HG02970 (cell line): ENCODE measurements around the gene NUDT11.
"Not testable (repeated sequence)": the region's sequence is repeated elsewhere in the genome, so short reads cannot be mapped to it uniquely, and the experiment has no call there.

Experiments used
- ATAC-seq: cut with Tn5 transposase; IDR thresholded peaks from one replicate; pipeline ENCODE4 v1.9.1; 2021; ENCODE audit warnings: mild to moderate bottlenecking, moderate library complexity, moderate number of reproducible peaks; ENCODE audit not compliant: unreplicated experiment, low FRiP score

Gene NUDT11

GRCh38 chrX:51496501-51497291, at the start of gene NUDT11:
TSS of gene NUDT11 (minus strand) at chrX:51496592. CDS start at chrX:51496444, 148 bp downstream.
- no peak for ATAC-seq

- ATAC-seq, result no peak
Observed at GRCh38 chrX:51520393-51520792, 24.0 kb upstream of the NUDT11 start.

- not testable (repeated sequence) for ATAC-seq
Observed at GRCh38 chrX:51519131-51519530, 22.7 kb upstream of the NUDT11 start.

GRCh38 chrX:51507551-51507950, 11.2 kb upstream of the NUDT11 start:
- ATAC-seq, result no peak

- ATAC-seq, result not testable (repeated sequence)
Observed at GRCh38 chrX:51495701-51496488, 497 bp downstream of the NUDT11 start.

- ATAC-seq, result no peak
Observed at GRCh38 chrX:51494409-51494808, 2.0 kb downstream of the NUDT11 start.

GRCh38 chrX:51487960-51488267, 8.5 kb downstream of the NUDT11 start:
- ATAC-seq, result no peak

GRCh38 chrX:51484616-51485015, 11.8 kb downstream of the NUDT11 start:
- no peak for ATAC-seq

GRCh38 chrX:51482411-51482810, 14.0 kb downstream of the NUDT11 start:
- ATAC-seq, result not testable (repeated sequence)

GRCh38 chrX:51476930-51477329, 19.5 kb downstream of the NUDT11 start:
- no peak for ATAC-seq

GRCh38 chrX:51463322-51463721, 33.1 kb downstream of the NUDT11 start:
- no peak for ATAC-seq

- ATAC-seq, result no peak
Observed at GRCh38 chrX:51461053-51462044, 35.0 kb downstream of the NUDT11 start.

- no peak for ATAC-seq
Observed at GRCh38 chrX:51459125-51459524, 37.3 kb downstream of the NUDT11 start.

- no peak for ATAC-seq
Observed at GRCh38 chrX:51456814-51457213, 39.6 kb downstream of the NUDT11 start.

GRCh38 chrX:51456246-51456645, 40.1 kb downstream of the NUDT11 start:
- no peak for ATAC-seq

GRCh38 chrX:51440365-51440764, 56.0 kb downstream of the NUDT11 start:
- no peak for ATAC-seq
